NCI-H1694 treated with DMSO at 0.1 percent for 48 hours (cell line): ENCODE data around the gene CYGB.

Source experiments
- DNase-seq: peaks from one replicate; lab custom pipeline; 2025; lab: John Stamatoyannopoulos, UW

The CYGB gene

DNA sequence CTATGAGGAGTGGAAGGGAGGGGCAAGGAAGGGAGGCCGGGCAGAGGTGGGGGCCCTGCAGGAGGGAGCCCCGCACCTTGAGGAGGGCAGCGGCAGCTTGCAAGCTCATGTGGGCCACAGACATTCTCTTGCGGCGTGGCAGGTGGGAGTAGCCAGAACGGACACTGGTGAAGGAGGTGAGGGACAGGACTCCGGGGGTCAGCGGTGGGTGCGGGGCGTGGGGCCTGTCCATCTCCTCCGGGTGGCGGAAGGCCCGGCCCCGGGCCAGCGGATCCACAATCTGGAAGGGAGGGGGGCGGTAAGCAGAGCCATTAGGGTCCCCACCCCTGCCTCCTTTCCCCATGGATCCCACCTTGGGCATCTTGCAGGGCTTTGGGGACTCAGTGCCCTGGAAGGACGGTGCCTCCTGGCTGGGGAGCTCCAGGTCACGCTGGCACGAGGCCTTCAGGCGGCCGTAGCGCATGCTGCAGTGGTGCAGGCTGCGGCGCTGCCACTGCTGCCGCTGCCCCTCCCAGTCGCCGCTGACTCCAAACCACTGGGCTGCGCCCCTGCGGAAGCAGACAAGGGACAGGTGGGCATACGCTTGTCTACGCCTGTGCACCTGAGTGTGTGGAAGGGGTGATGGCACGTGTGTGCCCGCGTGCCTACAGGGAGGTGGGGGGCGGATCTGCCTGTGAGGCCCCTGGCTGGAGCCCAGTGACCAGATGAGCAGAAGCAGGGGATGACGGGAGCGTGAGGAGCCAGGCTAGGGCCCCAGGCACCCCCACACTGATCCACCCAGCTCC, 58.6 kb downstream of the CYGB start:
- DNase-seq: no peak

DNA sequence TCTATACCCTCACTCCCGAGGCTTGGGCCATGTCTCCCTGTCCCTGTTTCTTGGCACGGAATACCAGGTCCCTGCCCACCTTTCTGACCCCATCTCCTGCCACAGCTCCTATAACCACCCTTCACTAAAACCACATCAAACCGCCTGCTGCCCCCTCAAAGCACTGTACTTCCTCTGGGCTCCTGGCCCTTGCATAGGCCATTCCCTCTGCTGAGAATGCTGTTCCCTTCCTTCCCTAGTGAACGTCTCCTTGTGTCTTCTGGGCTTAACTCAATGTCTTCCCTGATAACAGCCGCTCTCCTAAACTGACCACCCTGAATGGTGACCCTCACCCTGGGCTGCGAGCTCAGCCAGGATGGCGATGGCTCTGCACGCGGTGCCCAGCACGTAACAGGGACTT, 59.4 kb downstream of the CYGB start:
- DNase-seq: no peak

GRCh38 chr17:76477576-76477975, 59.9 kb downstream of the CYGB start:
- DNase-seq: no peak
